DMS 273 treated with DMSO at 0.1 percent for 48 hours (cell line): Measurements from ENCODE around the gene APCDD1.
"Not testable (repeated sequence)": the region's sequence is repeated elsewhere in the genome, so short reads cannot be mapped to it uniquely, and the experiment has no call there.

Experiments used
- DNase-seq: peaks from one replicate; lab custom pipeline; 2025; lab: John Stamatoyannopoulos, UW

APCDD1 gene

DNA sequence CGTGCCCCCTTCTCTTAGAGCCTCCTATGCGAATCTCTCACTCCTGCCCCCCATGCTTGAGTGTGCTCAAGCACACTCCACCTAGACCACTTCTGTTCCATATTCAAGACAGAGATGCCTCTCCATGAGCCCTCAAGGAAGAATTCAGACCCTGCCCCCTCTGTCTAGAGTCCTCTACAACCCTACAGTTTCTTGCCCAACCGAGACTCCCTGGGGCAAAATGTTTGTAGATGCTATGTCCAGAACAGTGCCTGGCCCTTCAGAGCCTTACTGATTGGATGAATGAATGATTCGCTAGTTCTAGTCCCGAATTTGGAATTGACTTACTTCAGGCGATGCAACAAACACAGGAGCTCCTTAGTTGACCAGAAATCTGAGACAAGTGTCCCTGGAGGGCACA lies 8.7 kb downstream of the APCDD1 start:
- no peak for DNase-seq

DNA sequence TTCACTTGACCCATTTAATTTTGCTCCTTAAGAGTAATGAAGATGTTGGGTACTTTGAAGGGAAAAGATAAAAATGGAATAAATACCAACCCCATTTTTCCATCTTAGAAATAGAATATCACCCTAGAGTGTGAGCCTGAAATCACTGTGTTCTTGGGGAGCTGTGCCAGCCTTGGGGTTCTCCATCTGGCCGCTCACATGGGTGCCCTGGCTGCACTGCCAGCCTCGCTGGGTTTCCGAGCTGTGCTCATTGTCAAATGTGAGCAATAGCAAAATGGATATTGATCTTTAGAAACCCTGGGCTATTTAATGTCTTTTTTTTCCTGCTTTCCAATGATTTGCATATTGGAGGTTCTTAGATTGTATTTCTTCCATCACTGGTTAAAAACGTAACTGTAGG lies 9.3 kb downstream of the APCDD1 start:
- no peak for DNase-seq

- not testable (repeated sequence) for DNase-seq
Observed at GRCh38 chr18:10464161-10464648, 9.8 kb downstream of the APCDD1 start.

- no peak for DNase-seq
Observed at GRCh38 chr18:10465174-10465939, 10.9 kb downstream of the APCDD1 start.

GRCh38 chr18:10470429-10470828 lies 16.0 kb downstream of the APCDD1 start:
- DNase-seq: no peak

- no peak for DNase-seq
Observed at GRCh38 chr18:10471574-10471973, 17.1 kb downstream of the APCDD1 start.

- no peak for DNase-seq
Observed at GRCh38 chr18:10473132-10473531, 18.7 kb downstream of the APCDD1 start.

GRCh38 chr18:10474309-10474708 lies 19.9 kb downstream of the APCDD1 start:
- DNase-seq: no peak

- DNase-seq: no peak
Observed at GRCh38 chr18:10475276-10475653, 20.8 kb downstream of the APCDD1 start.

DNA sequence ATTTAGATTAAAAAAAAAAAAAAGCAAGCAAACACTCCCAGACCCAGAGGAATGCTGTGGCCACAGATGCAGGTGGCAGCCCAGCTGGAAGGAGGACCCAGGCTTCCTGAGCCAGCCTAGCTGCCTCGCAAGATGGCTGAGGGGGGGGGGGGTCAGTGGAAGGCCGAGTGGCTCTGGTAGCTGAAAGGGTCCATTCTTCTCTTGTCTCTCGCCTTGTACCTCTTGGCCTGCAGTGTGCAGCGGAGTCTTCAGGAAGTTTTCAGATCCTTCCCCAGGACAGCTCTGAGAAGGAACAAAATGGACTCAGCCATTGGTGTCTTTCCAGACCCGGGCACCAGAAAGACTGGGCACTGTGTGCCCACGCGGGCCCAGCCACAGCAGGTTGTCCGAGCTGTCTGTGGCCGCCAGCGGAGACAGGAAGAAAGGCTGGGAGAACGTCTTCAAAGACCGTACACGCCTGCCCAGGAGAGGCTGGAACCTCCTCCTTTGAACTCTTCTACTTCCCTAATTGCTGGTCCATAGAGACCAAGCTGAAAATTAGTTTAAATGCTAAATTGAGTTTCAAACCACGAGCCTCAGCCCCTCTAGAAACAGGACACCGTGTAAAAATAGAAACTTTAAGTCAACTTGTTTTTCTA lies 21.3 kb downstream of the APCDD1 start:
- no peak for DNase-seq

DNA sequence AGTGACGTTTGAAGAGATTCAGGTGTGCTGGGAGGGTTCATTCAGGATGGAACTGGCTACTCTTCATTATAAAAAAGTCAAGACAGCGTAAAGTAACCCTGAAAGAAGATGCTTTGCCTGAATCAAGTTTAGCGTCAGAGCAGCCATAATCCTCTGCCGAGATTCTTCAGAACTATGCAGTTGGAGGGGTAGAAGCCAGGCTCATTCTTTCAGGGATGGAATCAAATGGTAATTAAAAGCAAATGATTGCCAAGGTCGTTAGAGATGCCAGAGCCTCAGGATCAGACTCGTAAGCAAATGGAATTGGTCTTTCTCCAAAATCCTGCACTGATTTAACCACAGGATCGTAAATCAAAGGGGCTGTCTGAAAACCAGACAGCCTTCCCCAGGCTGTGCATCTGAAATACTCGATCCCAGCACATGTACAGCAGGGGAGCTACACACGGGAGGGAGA lies 21.9 kb downstream of the APCDD1 start:
- DNase-seq: peak; percentile 27

DNA sequence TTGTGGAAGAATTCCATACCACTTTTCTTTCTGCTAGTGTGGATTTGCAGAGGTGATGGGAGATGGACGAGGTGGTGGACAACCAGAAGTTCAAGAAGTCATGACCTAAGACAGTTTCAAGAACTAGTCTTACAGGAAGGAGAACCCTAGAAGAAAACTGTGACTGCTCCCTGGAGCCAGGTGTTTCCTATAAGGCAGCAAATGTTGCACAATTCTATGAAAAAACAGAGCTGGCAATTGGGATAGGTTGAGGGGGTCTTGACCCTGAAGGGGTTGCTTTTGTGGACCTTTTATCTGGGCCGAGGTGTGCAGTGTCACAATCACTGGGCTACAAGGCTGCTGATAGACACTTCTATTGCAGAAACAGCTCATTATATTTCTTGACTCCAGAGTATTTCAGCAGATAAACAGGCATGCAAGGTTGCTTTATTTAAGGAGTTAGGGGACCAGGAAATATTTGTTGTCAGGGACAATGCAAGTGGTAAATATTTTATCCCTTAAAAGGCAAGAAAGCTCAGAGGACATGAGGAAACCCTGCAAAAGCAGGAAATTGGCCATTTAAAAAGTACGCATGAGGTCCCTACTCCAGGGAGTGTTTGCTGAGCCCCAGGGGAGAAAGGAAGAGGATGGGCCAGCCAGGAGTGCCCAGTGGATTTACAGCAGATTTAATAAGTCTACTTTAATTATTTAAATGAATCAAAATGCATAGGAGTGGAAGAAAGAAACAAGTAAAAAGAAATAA lies 22.9 kb downstream of the APCDD1 start:
- no peak for DNase-seq

GRCh38 chr18:10477863-10478260 lies 23.4 kb downstream of the APCDD1 start:
- no peak for DNase-seq

GRCh38 chr18:10481831-10482230 lies 27.4 kb downstream of the APCDD1 start:
- no peak for DNase-seq

DNA sequence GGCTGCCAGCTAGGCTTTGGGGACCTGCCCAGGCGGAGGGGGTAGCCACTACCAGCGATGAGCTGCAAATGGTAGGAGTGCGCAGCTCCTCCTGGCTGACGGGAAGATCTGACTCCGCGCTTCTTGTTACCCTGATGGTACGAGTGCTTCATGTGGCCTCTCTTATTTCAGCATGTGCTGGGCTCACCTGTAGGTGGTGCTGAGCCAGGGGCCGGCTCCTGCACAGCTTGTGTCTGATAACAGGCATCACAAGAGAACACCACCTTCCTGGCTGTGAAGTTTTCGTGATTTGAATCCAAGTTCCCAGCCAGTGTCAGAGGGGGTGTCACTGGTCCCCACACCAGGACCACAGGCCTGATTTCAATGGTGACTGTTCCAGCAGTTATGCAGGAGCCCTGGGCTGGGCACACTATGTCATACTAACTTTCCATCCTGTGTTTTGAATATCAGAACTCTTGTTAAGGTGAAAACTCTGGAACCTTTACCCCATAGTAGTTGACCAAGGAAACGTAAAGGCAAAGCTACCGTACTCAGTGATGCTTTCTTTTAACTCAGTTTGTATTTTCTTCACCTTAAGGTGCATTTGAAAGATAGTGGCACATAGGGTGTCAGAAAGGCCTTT lies 28.0 kb downstream of the APCDD1 start:
- no peak for DNase-seq

GRCh38 chr18:10482985-10483949 lies 28.8 kb downstream of the APCDD1 start:
- DNase-seq: no peak

- DNase-seq: no peak
Observed at GRCh38 chr18:10485475-10485874, 31.0 kb downstream of the APCDD1 start.

- no peak for DNase-seq
Observed at GRCh38 chr18:10486362-10486761, 31.9 kb downstream of the APCDD1 start.

- peak; percentile 5 for DNase-seq
Observed at GRCh38 chr18:10487154-10487553, 32.7 kb downstream of the APCDD1 start.

DNA sequence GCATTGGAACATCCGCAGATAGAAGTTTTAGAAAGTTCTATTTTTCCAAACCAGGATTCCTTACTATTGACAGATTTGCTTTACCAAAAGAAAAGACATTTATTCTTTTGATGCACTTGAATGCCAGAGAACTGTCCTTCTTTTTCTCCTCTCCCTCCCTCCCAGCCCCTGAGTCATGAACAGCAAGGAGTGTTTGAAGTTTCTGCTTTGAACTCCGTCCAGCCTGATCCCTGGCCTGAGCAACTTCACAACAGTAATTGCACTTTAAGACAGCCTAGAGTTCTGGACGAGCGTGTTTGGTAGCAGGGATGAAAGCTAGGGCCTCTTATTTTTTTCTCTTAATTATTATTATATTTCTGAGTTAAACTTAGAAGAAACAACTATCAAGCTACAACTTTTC lies 33.6 kb downstream of the APCDD1 start:
- DNase-seq: no peak
